ENCODE data around the gene TEX13A. TPM values are rescaled to one million over a fixed set of nuclear protein-coding genes. Genes with fewer than 3 reads are reported as not detected.
A peak's percentile ranks its signal among the peaks of the same experiment; 100 is the strongest.

TEX13A gene
- total RNA-seq, 1 donor from 2014 or later: not detected

DNA sequence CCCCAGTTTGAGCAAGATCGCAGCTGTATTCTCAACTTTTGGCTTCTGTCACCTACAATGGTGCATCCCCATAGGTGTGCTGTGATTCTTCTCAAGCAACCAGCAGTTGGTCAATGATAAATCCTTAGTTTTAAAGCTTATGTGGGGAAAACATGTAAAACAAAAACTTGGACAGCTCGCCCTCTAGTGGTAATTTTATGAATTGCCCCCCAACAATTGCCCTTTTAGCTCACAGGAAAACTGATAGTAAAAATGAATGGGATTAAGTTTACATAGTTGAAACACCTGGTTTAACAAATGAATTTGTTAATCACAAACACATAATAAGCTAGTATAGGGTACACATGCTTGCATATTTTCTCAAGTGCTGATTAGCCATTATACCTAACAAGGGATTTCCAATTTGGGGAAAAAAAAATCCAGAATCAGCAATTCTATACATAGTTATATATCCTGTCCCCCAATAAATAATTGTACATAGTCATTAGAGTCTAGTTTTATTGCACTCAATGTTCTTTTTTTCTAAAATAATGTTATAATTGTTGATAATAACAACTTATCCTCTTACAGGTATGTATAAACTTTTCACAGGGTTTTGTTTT lies 30.1 kb downstream of the TEX13A start:
- H3K27ac Mint-ChIP-seq (ENCODE audit: unreplicated experiment): no peak overlapping the region
- no peaks in the 10 kb centered on the region for H3K36me3 Mint-ChIP-seq (ENCODE audit: unreplicated experiment)
- peaks cover 2% of the 10 kb centered on the region for H3K4me1 Mint-ChIP-seq (ENCODE audit: low read depth, unreplicated experiment)
- no peak overlapping the region for H3K4me3 Mint-ChIP-seq (ENCODE audit: unreplicated experiment)
- TF ChIP-seq, protein P1, sequence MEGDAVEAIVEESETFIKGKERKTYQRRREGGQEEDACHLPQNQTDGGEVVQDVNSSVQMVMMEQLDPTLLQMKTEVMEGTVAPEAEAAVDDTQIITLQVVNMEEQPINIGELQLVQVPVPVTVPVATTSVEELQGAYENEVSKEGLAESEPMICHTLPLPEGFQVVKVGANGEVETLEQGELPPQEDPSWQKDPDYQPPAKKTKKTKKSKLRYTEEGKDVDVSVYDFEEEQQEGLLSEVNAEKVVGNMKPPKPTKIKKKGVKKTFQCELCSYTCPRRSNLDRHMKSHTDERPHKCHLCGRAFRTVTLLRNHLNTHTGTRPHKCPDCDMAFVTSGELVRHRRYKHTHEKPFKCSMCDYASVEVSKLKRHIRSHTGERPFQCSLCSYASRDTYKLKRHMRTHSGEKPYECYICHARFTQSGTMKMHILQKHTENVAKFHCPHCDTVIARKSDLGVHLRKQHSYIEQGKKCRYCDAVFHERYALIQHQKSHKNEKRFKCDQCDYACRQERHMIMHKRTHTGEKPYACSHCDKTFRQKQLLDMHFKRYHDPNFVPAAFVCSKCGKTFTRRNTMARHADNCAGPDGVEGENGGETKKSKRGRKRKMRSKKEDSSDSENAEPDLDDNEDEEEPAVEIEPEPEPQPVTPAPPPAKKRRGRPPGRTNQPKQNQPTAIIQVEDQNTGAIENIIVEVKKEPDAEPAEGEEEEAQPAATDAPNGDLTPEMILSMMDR (IDR thresholded peaks at IDR 0.05; ENCODE audit: partially characterized antibody, unreplicated experiment): peak; percentile 83
- DNase-seq: no peak
- H3K9me3 Mint-ChIP-seq (ENCODE audit: unreplicated experiment): no peaks in the 10 kb centered on the region
- H3K27me3 Mint-ChIP-seq (ENCODE audit: unreplicated experiment): no peaks in the 10 kb centered on the region

- Mint-ChIP-seq H3K36me3 (ENCODE audit: unreplicated experiment) (no peaks in the 10 kb centered on the region), H3K4me1 (ENCODE audit: low read depth, unreplicated experiment) (peaks cover 2% of the 10 kb centered on the region), H3K4me3 (ENCODE audit: unreplicated experiment) (no peak overlapping the region), H3K27me3 (ENCODE audit: unreplicated experiment) (no peaks in the 10 kb centered on the region), H3K9me3 (ENCODE audit: unreplicated experiment) (no peaks in the 10 kb centered on the region), H3K27ac (ENCODE audit: unreplicated experiment) (no peak overlapping the region)
- DNase-seq: no peak
- TF ChIP-seq, protein P1 (IDR thresholded peaks at IDR 0.05; ENCODE audit: partially characterized antibody, unreplicated experiment): no peak
These were observed 31.4 kb downstream of the TEX13A start for GRCh38 chrX:105189093-105189492.

GRCh38 chrX:105179644-105180043 lies 40.9 kb downstream of the TEX13A start:
- Mint-ChIP-seq H3K9me3 (ENCODE audit: unreplicated experiment) (peaks cover 4% of the 10 kb centered on the region), H3K4me3 (ENCODE audit: unreplicated experiment) (no peak overlapping the region), H3K36me3 (ENCODE audit: unreplicated experiment) (no peaks in the 10 kb centered on the region), H3K27ac (ENCODE audit: unreplicated experiment) (no peak overlapping the region), H3K4me1 (ENCODE audit: low read depth, unreplicated experiment) (no peaks in the 10 kb centered on the region), H3K27me3 (ENCODE audit: unreplicated experiment) (no peaks in the 10 kb centered on the region)
- DNase-seq: no peak
- TF ChIP-seq, protein P1 (IDR thresholded peaks at IDR 0.05; ENCODE audit: partially characterized antibody, unreplicated experiment): no peak

- no peak overlapping the region for H3K4me3 Mint-ChIP-seq (ENCODE audit: unreplicated experiment)
- TF ChIP-seq, protein P1 (IDR thresholded peaks at IDR 0.05; ENCODE audit: partially characterized antibody, unreplicated experiment): no peak
- no peaks in the 10 kb centered on the region for H3K9me3 Mint-ChIP-seq (ENCODE audit: unreplicated experiment)
- no peaks in the 10 kb centered on the region for H3K4me1 Mint-ChIP-seq (ENCODE audit: low read depth, unreplicated experiment)
- DNase-seq: no peak
- no peaks in the 10 kb centered on the region for H3K27me3 Mint-ChIP-seq (ENCODE audit: unreplicated experiment)
- no peaks in the 10 kb centered on the region for H3K36me3 Mint-ChIP-seq (ENCODE audit: unreplicated experiment)
- no peak overlapping the region for H3K27ac Mint-ChIP-seq (ENCODE audit: unreplicated experiment)
These were observed 47.4 kb downstream of the TEX13A start for GRCh38 chrX:105173071-105173470.
